HepG2 (cell line): ENCODE measurements around the gene RBM8A. TPM values are rescaled to one million over a fixed set of nuclear protein-coding genes. Genes with fewer than 3 reads are reported as not detected.
A peak's percentile ranks its signal among the peaks of the same experiment; 100 is the strongest.

Experiments used
- ATAC-seq: fragments of 200-7000 bp; cut with Tn5 transposase; 3 replicates; pipeline ENCODE4 v1.9.1; 2020; ENCODE audit warnings: mild to moderate bottlenecking, moderate library complexity
- BruUV-seq: library from RNA; stranded (reverse); fragments of 400-500 nt; replicated peaks from 2 replicates; lab custom pipeline; 2021; lab: Mats Ljungman, UMichigan
- CTCF ChIA-PET: fragments of 300-600 bp; formaldehyde crosslinking; extraction: SDS; loops from one replicate; lab custom pipeline; 2021; ENCODE audit warnings: low total read pairs, inconsistent platforms, low intra/inter-chr PET ratio; lab: Yijun Ruan, JAX
- POLR2A ChIA-PET: fragments of 350-600 bp; sonication (Branson Sonifier 250); formaldehyde crosslinking; loops from one replicate; lab custom pipeline; 2020; ENCODE audit warnings: antibody characterized with exemption, inconsistent platforms; lab: Yijun Ruan, JAX
- DNase-seq: peaks from one replicate; pipeline ENCODE4 v3.0.0-alpha.2; 2015; ENCODE audit warnings: low spot score
- FAIRE-seq: peaks from 3 replicates; lab custom pipeline; 2011; peaks lifted over from hg19 to GRCh38; lab: Jason Lieb, UNC
- H2AFZ ChIP-seq: one replicate; pipeline ENCODE4 v1.6.1; 2011; ENCODE audit warnings: low read length, inconsistent platforms
- H3K27ac ChIP-seq: fragments of 300-600 bp; 3 replicates; pipeline ENCODE4 v1.8.0; 2011; ENCODE audit warnings: mixed run types, mild to moderate bottlenecking, mixed read lengths, low read length, inconsistent platforms; ENCODE audit not compliant: insufficient read depth; ENCODE audit errors: extremely low read length
- H3K27me3 ChIP-seq, 2 experiments: fragments of 200-600 bp in 1 of 2; 2 replicates in 1 of 2; 3 replicates in 1 of 2; pipeline versions ENCODE4 v1.6.0 to v1.8.0; 2011; ENCODE audit warnings: low read length in 2 of 2, mild to moderate bottlenecking in 2 of 2, moderate library complexity in 2 of 2, inconsistent platforms in 1 of 2; ENCODE audit not compliant: insufficient read depth in 2 of 2, control insufficient read depth in 1 of 2
- H3K36me3 ChIP-seq, 2 experiments: fragments of 200-600 bp in 1 of 2; replicated peaks in 1 of 2; 2 replicates in 1 of 2; 3 replicates in 1 of 2; pipeline versions ENCODE4 v1.5.1 to v1.8.0; 2011; ENCODE audit warnings: low read length in 2 of 2, inconsistent platforms in 1 of 2; ENCODE audit not compliant: insufficient read depth in 2 of 2, control insufficient read depth in 1 of 2
- H3K4me1 ChIP-seq: 2 replicates; pipeline ENCODE4 v1.5.1; 2012; ENCODE audit warnings: low read length, inconsistent platforms; ENCODE audit not compliant: insufficient read depth
- H3K4me2 ChIP-seq: 2 replicates; pipeline ENCODE4 v1.6.0; 2011; ENCODE audit warnings: low read depth, low read length, inconsistent platforms
- H3K4me3 ChIP-seq, 3 experiments: fragments of 200-600 bp in 1 of 3; sonication (generic), shearing (Covaris generic) in 1 of 3; replicated peaks in 1 of 3; 2 replicates each; pipeline ENCODE4 v1.5.1; 2011 to 2016; ENCODE audit warnings: low read length in 3 of 3, inconsistent platforms in 2 of 3, low read depth in 2 of 3, mild to moderate bottlenecking in 2 of 3, control low read depth in 1 of 3, mixed read lengths in 1 of 3; ENCODE audit not compliant: insufficient read depth in 1 of 3
- H3K79me2 ChIP-seq: one replicate; pipeline ENCODE4 v1.6.1; 2011; ENCODE audit warnings: low read length, inconsistent platforms; ENCODE audit not compliant: insufficient read depth
- H3K9ac ChIP-seq: 2 replicates; pipeline ENCODE4 v1.6.0; 2011; ENCODE audit warnings: mild to moderate bottlenecking, low read depth, low read length, inconsistent platforms; ENCODE audit not compliant: insufficient read depth
- H3K9me3 ChIP-seq: 2 replicates; pipeline ENCODE4 v1.5.1; 2012; ENCODE audit warnings: mild to moderate bottlenecking, low read length
- H4K20me1 ChIP-seq: 2 replicates; pipeline ENCODE4 v1.6.0; 2011; ENCODE audit warnings: inconsistent platforms, mild to moderate bottlenecking, low read length, moderate library complexity; ENCODE audit not compliant: insufficient read depth
- ETV6 ChIP-seq: sonication (generic); formaldehyde crosslinking; conservative IDR thresholded peaks from 2 replicates; pipeline ENCODE4 v1.4.0; 2020; ENCODE audit warnings: missing genetic modification reagents
- HDAC6 ChIP-seq: fragments of 200-600 bp; sonication (generic); IDR thresholded peaks from 2 replicates; pipeline ENCODE4 v1.7.0; 2017; ENCODE audit warnings: mild to moderate bottlenecking, antibody characterized with exemption, low read length, low read depth
- MAF1 ChIP-seq: sonication (generic); formaldehyde crosslinking; IDR thresholded peaks from 2 replicates; pipeline ENCODE4 v1.5.0; 2020; ENCODE audit warnings: missing genetic modification reagents, borderline replicate concordance
- NAIF1 ChIP-seq: sonication (generic); formaldehyde crosslinking; IDR thresholded peaks from 2 replicates; pipeline ENCODE4 v1.5.0; 2020; ENCODE audit warnings: mild to moderate bottlenecking, missing genetic modification reagents, borderline replicate concordance
- NR2C2 ChIP-seq: sonication (generic); formaldehyde crosslinking; IDR thresholded peaks from 2 replicates; pipeline ENCODE4 v1.4.0; 2020; ENCODE audit warnings: missing genetic modification reagents, mild to moderate bottlenecking, moderate library complexity, borderline replicate concordance
- SIX1 ChIP-seq: sonication (generic); formaldehyde crosslinking; IDR thresholded peaks from 2 replicates; pipeline ENCODE4 v1.4.0; 2020; ENCODE audit warnings: missing genetic modification reagents, borderline replicate concordance
- SRY ChIP-seq: sonication (generic); formaldehyde crosslinking; IDR thresholded peaks from 2 replicates; pipeline ENCODE4 v1.8.0; 2022; ENCODE audit warnings: mild to moderate bottlenecking, missing genetic modification reagents
- U2AF2 ChIP-seq: fragments of 200-400 bp; formaldehyde crosslinking; IDR thresholded peaks from 2 replicates; pipeline ENCODE4 v1.6.1; 2017; ENCODE audit warnings: low read depth, mild to moderate bottlenecking, low read length
- ZZZ3 ChIP-seq: sonication (generic); formaldehyde crosslinking; IDR thresholded peaks from 2 replicates; pipeline ENCODE4 v1.4.0; 2020; ENCODE audit warnings: missing genetic modification reagents, mild to moderate bottlenecking, borderline replicate concordance
- in situ Hi-C: cut with HindIII; loops from 2 replicates; pipeline ENCODE4 v1.10.0; 2017; ENCODE audit warnings: low pct_unique_long_range_greater_than_20kb; ENCODE audit not compliant: extremely low pct_ligation_motif_present
- intact Hi-C: fragments of 100-400 bp; cut with micrococcal nuclease; formaldehyde crosslinking; loops from one replicate; pipeline ENCODE4 v1.10.0; 2022; ENCODE audit not compliant: unreplicated experiment
- polyA plus RNA-seq, 8 experiments: library from polyadenylated mRNA; depleted of rRNA in 3 of 8; stranded (reverse) in 7 of 8; unstranded in 1 of 8; fragments of >200 nt; fragmentation: Illumina TruSeq in 4 of 8; extraction: Trizol in 4 of 8; gene quantifications; 2 replicates each; pipeline versions ENCODE4 v1.2.1 to v1.2.3, GENCODE V29; 2011 to 2016; ENCODE audit warnings: low read depth in 4 of 8, missing spikeins in 1 of 8, mixed read lengths in 1 of 8; ENCODE audit not compliant: insufficient read depth in 1 of 8
- total RNA-seq, 5 experiments: library from RNA; depleted of rRNA; stranded (reverse); fragments of >200 nt; fragmentation: Illumina TruSeq; extraction: Trizol; gene quantifications; 2 replicates each; pipeline ENCODE4 v1.2.3, GENCODE V29; 2016; ENCODE audit warnings: low read depth in 1 of 5
- TF ChIP-seq, protein P1 (sequence below): sonication (generic); formaldehyde crosslinking; IDR thresholded peaks from 2 replicates; pipeline ENCODE4 v1.5.1; 2020; ENCODE audit warnings: missing genetic modification reagents, mild to moderate bottlenecking, borderline replicate concordance
- TF ChIP-seq, protein P2 (sequence below): sonication (generic); formaldehyde crosslinking; IDR thresholded peaks from 2 replicates; pipeline ENCODE4 v1.9.0; 2021; ENCODE audit warnings: mild to moderate bottlenecking, missing genetic modification reagents

RBM8A gene
- total and polyA plus RNA-seq, 2 of the 13 experiments (the other 11 are each of a cell fraction or from before 2014, with no cell fraction given) = 106 to 162 TPM

DNA sequence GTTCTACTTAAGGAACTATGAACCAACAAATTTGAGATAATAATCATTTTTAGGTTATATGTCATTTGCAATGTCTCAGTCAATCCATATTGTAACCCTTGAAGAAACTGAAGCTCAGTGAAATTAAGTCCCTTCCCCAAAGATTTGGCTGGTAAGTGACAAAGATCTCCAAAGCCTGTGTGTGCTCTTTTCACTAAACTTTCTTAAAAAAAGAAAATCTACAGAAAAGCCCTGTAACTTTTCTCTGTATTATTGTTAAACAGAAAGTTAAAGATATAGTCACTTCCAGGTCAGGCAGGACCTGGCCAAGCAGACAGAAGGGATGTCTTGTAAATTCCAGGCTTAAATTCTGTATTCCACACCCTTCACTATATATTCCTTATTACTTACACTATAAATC, 29.1 kb upstream of the RBM8A start:
- H3K4me2 ChIP-seq = peak overlapping the region; percentile 86
- intact Hi-C loops = loop anchor here (5.0 kb wide), 1 partner anchor 64 kb away; no protein-coding TSS in a partner anchor
- peak overlapping the region; percentile 73 to 89 (median 80); a peak in 5 of 6 replicates for H3K4me3 ChIP-seq
- BruUV-seq = no TSS peak
- peak overlapping the region; percentile 80 for H3K9ac ChIP-seq
- H3K9me3 ChIP-seq = no peaks in the 10 kb centered on the region
- in situ Hi-C loops = no loop called here
- CTCF ChIA-PET = no interaction called here
- peaks cover 23% of the 10 kb centered on the region for H3K79me2 ChIP-seq
- H2AFZ ChIP-seq = no peak overlapping the region
- H3K4me1 ChIP-seq = peaks cover 60% of the 10 kb centered on the region
- H4K20me1 ChIP-seq = no peaks in the 10 kb centered on the region
- peaks cover 0 to 15% of the 10 kb centered on the region in 2 experiments; a peak in 2 of 5 replicates for H3K27me3 ChIP-seq
- ATAC-seq (no peak), DNase-seq (no peak), FAIRE-seq (no peak)
- no peaks in the 10 kb centered on the region for H3K36me3 ChIP-seq
- TF ChIP-seq HDAC6 (no peak), SRY (CRISPR knock-in tag) (no peak), NR2C2 (CRISPR knock-in tag) (no peak), NAIF1 (CRISPR knock-in tag) (no peak), U2AF2 (no peak), SIX1 (CRISPR knock-in tag) (no peak), ETV6 (no peak), MAF1 (no peak), ZZZ3 (CRISPR knock-in tag) (no peak)
- TF ChIP-seq, protein P1, sequence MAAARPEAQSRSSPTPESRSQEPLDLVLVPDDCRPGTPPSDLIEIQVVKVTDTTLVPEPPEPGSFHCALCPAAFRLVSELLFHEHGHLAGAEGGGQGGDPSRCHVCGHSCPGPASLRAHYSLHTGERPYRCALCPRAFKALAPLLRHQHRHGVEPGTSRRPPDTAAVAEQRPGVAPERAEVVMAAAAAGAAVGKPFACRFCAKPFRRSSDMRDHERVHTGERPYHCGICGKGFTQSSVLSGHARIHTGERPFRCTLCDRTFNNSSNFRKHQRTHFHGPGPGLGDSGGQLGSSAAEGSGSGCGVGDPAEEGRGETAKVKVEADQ (CRISPR knock-in tag) = no peak
- TF ChIP-seq, protein P2, sequence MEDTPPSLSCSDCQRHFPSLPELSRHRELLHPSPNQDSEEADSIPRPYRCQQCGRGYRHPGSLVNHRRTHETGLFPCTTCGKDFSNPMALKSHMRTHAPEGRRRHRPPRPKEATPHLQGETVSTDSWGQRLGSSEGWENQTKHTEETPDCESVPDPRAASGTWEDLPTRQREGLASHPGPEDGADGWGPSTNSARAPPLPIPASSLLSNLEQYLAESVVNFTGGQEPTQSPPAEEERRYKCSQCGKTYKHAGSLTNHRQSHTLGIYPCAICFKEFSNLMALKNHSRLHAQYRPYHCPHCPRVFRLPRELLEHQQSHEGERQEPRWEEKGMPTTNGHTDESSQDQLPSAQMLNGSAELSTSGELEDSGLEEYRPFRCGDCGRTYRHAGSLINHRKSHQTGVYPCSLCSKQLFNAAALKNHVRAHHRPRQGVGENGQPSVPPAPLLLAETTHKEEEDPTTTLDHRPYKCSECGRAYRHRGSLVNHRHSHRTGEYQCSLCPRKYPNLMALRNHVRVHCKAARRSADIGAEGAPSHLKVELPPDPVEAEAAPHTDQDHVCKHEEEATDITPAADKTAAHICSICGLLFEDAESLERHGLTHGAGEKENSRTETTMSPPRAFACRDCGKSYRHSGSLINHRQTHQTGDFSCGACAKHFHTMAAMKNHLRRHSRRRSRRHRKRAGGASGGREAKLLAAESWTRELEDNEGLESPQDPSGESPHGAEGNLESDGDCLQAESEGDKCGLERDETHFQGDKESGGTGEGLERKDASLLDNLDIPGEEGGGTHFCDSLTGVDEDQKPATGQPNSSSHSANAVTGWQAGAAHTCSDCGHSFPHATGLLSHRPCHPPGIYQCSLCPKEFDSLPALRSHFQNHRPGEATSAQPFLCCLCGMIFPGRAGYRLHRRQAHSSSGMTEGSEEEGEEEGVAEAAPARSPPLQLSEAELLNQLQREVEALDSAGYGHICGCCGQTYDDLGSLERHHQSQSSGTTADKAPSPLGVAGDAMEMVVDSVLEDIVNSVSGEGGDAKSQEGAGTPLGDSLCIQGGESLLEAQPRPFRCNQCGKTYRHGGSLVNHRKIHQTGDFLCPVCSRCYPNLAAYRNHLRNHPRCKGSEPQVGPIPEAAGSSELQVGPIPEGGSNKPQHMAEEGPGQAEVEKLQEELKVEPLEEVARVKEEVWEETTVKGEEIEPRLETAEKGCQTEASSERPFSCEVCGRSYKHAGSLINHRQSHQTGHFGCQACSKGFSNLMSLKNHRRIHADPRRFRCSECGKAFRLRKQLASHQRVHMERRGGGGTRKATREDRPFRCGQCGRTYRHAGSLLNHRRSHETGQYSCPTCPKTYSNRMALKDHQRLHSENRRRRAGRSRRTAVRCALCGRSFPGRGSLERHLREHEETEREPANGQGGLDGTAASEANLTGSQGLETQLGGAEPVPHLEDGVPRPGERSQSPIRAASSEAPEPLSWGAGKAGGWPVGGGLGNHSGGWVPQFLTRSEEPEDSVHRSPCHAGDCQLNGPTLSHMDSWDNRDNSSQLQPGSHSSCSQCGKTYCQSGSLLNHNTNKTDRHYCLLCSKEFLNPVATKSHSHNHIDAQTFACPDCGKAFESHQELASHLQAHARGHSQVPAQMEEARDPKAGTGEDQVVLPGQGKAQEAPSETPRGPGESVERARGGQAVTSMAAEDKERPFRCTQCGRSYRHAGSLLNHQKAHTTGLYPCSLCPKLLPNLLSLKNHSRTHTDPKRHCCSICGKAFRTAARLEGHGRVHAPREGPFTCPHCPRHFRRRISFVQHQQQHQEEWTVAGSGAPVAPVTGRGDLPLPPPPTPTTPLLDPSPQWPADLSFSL = no peak
- POLR2A ChIA-PET = interaction anchor here (6.2 kb wide), 1 partner anchor 27 kb away, joined by 84 read pairs; the partner anchor contains the start of gene RBM8A
- H3K27ac ChIP-seq = no peak overlapping the region
